ENCODE measurements around the gene DHX16. TPM values are rescaled to one million over a fixed set of nuclear protein-coding genes. Genes with fewer than 3 reads are reported as not detected.

Gene DHX16
- total and polyA plus RNA-seq, 8 donors = 10.9 to 44.4 (median 14.6) TPM

DNA sequence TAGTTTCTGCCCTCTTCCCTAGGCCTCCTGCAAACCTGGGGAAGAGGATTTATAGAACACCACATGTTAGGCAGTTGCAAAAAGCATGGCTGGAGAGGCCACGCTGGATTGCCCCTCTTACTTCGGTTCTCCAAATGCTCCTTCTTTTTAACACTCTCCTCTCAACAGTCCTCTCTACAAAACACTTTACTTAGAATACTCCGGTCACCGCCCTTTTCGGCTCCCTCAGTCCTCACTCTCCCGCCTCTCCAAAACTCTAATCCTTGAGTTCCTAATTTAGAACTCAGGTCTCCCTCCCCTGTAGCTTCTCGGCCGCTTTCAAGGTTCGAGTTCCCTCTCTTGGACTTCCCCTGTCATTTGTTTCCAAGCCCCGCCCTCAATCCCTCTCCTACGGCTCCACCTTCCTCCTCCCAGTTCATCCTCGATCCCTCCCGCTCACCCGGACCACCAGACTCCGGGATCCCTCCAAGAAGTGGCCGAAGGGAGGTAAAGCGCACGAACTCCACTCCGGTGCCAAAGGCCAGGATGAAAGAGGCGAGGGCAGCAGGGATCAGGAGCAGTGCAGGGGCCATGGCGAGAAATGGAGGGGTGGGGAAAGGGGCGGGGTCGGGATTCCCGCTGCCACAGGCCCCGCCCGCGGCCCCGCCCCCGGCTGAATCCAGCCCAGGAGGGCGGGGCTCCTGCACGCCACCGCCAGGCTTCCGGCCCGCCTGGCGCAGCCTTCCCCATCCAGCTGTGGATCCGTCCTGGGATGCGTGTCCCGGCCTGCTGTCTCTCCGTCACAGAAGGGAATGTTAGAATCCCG, 17.8 kb upstream of the DHX16 start, which contains the start of gene NRM:
Gene NRM, minus strand, starts transcription at position 582 of the 805 bp plus-strand sequence. Its CDS starts 10 bp downstream, at position 572.
- Histone ChIP-seq H3K9me3 (no peaks in the 10 kb centered on the region), H3K27ac (peak within 1 kb of the TSS; percentile 41 to 73 (median 66)), H3K4me1 (peaks cover 6 to 20% (median 7%) of the 10 kb centered on the region in 3 donors), H3K36me3 (no peaks in the 10 kb centered on the region), H3K27me3 (no peaks in the 10 kb centered on the region), H3K4me3 (peak within 1 kb of the TSS; percentile 32 to 51 (median 50))
- ATAC-seq (peak; percentile 77 to 86 (median 81)), FAIRE-seq (no peak), DNase-seq (peak; percentile 81 to 94 (median 90))
- intact Hi-C loops (cut with DNase I) = no loop called here
- TF ChIP-seq, protein P1, sequence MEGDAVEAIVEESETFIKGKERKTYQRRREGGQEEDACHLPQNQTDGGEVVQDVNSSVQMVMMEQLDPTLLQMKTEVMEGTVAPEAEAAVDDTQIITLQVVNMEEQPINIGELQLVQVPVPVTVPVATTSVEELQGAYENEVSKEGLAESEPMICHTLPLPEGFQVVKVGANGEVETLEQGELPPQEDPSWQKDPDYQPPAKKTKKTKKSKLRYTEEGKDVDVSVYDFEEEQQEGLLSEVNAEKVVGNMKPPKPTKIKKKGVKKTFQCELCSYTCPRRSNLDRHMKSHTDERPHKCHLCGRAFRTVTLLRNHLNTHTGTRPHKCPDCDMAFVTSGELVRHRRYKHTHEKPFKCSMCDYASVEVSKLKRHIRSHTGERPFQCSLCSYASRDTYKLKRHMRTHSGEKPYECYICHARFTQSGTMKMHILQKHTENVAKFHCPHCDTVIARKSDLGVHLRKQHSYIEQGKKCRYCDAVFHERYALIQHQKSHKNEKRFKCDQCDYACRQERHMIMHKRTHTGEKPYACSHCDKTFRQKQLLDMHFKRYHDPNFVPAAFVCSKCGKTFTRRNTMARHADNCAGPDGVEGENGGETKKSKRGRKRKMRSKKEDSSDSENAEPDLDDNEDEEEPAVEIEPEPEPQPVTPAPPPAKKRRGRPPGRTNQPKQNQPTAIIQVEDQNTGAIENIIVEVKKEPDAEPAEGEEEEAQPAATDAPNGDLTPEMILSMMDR (IDR thresholded peaks at IDR 0.05) = no peak
- 1% methylated on average over 38 to 40 of the region's 40 CpGs for WGBS, 2 donors

DNA sequence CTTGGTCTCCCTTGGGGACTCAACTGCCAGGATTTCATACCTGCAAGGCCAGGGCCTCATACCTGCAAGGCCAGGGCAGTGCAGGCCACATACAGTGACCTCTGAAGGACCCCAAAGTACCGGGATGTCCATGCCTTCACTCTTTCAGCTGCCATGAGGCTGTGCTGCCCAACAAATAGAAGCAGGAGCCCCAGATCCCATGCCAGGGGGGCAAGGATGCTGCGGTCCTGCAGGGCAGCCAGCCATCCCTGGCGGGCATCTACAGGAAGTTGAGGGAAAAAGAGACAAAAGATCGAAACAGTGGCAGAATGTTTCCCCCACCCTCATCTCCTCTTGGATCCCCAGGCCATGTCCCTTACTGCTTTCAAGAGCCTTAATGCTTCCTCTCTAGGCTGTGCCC, 17.2 kb upstream of the DHX16 start:
- Histone ChIP-seq H3K27me3 (no peaks in the 10 kb centered on the region), H3K36me3 (no peaks in the 10 kb centered on the region), H3K4me3 (peak overlapping the region in 2 of 4 donors; percentile 49 to 51), H3K4me1 (peaks cover 6 to 17% (median 7%) of the 10 kb centered on the region in 3 donors), H3K27ac (peak overlapping the region in 3 of 4 donors; percentile 41 to 73 (median 72)), H3K9me3 (no peaks in the 10 kb centered on the region)
- DNase-seq (peak in 2 of 6 donors; percentile 29 to 41), ATAC-seq (no peak), FAIRE-seq (no peak)
- WGBS, 2 donors = 50 to 66% methylated on average over 4 of the region's 4 CpGs
- TF ChIP-seq, protein P1 (IDR thresholded peaks at IDR 0.05) = no peak
- intact Hi-C loops (cut with DNase I) = no loop called here

DNA sequence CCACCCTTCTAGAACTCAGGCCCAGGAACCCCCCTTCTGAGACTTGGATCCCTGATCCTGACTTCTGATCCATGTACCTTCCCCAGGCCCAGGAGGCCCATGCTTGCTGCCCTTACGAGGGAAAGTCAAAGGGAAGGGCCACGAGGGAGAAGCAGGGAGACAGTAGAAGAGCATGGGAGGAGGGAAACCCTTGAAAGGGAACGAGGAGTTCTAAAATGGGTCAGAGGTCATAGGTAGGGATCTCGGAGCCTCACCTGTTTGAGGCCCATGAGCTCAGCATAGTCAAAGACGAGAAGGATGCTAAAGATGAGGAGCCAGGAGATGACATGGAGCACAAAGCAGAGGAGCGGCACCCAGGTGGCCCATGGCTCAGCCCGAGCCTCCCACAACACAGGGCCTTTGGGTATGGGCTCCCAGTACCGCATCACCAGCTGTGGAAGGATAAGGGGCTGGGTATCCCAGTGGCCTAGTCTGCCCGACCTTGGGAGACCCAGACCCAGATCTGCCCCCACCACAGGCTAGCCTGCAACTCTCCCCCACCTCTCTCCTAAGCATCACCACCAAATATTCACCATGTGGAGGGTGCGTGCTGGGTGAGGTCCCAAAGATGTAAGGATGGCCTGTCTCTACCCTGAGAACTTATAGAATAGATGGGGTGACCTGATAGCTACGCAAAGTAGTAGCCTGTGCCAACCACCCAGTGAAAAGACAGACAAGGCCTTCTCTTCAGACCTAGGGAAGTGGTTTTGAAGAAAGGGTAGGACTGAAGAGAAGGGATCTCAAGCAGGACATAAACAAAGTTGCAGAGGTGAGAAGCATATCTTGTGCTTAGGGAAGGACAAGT, 16.4 kb upstream of the DHX16 start:
- no peaks in the 10 kb centered on the region for H3K9me3 ChIP-seq
- DNase-seq (peak in 2 of 6 donors; percentile 25 to 62), ATAC-seq (no peak), FAIRE-seq (no peak)
- H3K4me3 ChIP-seq = no peak overlapping the region
- peaks cover 6 to 15% (median 7%) of the 10 kb centered on the region in 3 donors for H3K4me1 ChIP-seq
- intact Hi-C loops (cut with DNase I) = no loop called here
- TF ChIP-seq, protein P1 (IDR thresholded peaks at IDR 0.05) = no peak
- H3K27ac ChIP-seq = peak overlapping the region in 1 of 4 donors; percentile 73
- no peaks in the 10 kb centered on the region for H3K27me3 ChIP-seq
- 84 to 85% methylated on average over 11 of the region's 11 CpGs for WGBS, 2 donors
- H3K36me3 ChIP-seq = no peaks in the 10 kb centered on the region

DNA sequence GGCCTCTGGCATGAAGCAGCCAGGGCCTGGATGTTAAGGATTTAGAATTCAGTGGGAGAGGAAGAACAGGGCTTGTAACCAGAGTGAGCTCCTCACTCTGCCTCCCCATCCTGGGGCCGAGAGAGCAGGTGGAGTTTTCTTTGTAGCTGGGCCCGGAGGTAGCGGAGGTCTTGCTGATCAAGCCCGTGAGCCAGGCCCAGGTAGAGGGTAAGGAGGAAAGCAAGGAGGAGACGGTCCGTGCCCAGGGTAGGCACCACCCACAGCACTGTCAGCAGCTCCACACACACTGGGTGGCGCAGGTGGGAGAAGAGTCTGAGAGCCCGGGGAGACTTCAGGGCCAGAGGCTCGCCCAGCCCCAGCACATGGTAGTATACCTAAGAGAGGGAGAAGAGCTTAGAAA, 15.8 kb upstream of the DHX16 start:
- intact Hi-C loops (cut with DNase I) = no loop called here
- peak in 2 of 6 donors; percentile 14 to 49 for DNase-seq
- no peaks in the 10 kb centered on the region for H3K36me3 ChIP-seq
- no peak for ATAC-seq
- H3K4me1 ChIP-seq = peaks cover 6 to 15% (median 7%) of the 10 kb centered on the region in 3 donors
- no peak overlapping the region for H3K4me3 ChIP-seq
- no peaks in the 10 kb centered on the region for H3K27me3 ChIP-seq
- FAIRE-seq = no peak
- TF ChIP-seq, protein P1 (IDR thresholded peaks at IDR 0.05) = no peak
- H3K27ac ChIP-seq = peak overlapping the region in 1 of 4 donors; percentile 33
- WGBS, 2 donors = 89 to 92% methylated on average over 9 of the region's 9 CpGs
- H3K9me3 ChIP-seq = no peaks in the 10 kb centered on the region
